Stimulated activated naive CD8-positive, alpha-beta T cell treated with anti-CD3 and anti-CD28 coated beads, Interleukin-15, amount 100 ng/mL, for 72 hours (primary cell): ENCODE measurements around the gene ASCC2.
A peak's percentile ranks its signal among the peaks of the same experiment; 100 is the strongest.

Source experiments
- ATAC-seq: fragments of 150-1000 bp; cut with Tn5 transposase; 2 replicates; pipeline ENCODE4 v1.10.0; 2021; ENCODE audit warnings: mild to moderate bottlenecking, moderate library complexity
- DNase-seq, 2 donors: peaks; one replicate each; pipeline ENCODE4 v3.0.0; 2021 to 2022
- H3K27ac Mint-ChIP-seq, 2 donors: one replicate each; pipeline ENCODE4 v1.8.0; 2022; ENCODE audit warnings: mild to moderate bottlenecking in 2 of 2, mixed read lengths in 2 of 2, moderate library complexity in 2 of 2
- H3K27me3 Mint-ChIP-seq: one replicate; pipeline ENCODE4 v1.8.0; 2022; ENCODE audit warnings: mixed read lengths
- H3K4me1 Mint-ChIP-seq: one replicate; pipeline ENCODE4 v1.8.0; 2022; ENCODE audit warnings: mild to moderate bottlenecking, mixed read lengths
- H3K4me3 Mint-ChIP-seq, 2 donors: one replicate each; pipeline ENCODE4 v1.8.0; 2022; ENCODE audit warnings: mild to moderate bottlenecking in 2 of 2, mixed read lengths in 2 of 2, moderate library complexity in 1 of 2
- H3K9me3 Mint-ChIP-seq, 2 donors: one replicate each; pipeline ENCODE4 v1.8.0; 2022; ENCODE audit warnings: mixed read lengths in 2 of 2

ASCC2 gene

DNA sequence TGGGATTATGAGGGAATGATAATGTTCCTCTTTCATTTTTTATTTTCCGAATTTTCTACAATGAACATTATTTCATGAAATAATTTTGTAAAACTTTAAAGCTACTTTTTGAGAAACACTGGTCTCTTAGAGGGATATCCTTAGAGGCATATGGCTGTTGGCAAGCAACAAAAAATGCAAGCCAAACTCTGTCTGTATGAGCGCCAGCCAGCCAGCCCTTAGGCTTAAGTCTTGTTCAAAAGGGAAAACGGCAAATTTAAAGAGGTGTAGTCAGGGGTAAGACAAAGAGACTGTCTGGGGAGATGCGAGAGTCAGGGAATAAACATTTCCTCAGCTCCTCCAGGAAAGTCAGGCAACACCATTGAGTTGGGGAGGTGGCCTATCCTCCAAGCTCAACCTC, 22.5 kb downstream of the ASCC2 start:
- peak overlapping the region; percentile 49 to 76 for H3K27ac Mint-ChIP-seq
- no peaks in the 10 kb centered on the region for H3K9me3 Mint-ChIP-seq
- H3K27me3 Mint-ChIP-seq = no peaks in the 10 kb centered on the region
- ATAC-seq (no peak), DNase-seq (no peak)
- H3K4me1 Mint-ChIP-seq = peaks cover 5% of the 10 kb centered on the region
- no peak overlapping the region for H3K4me3 Mint-ChIP-seq

DNA sequence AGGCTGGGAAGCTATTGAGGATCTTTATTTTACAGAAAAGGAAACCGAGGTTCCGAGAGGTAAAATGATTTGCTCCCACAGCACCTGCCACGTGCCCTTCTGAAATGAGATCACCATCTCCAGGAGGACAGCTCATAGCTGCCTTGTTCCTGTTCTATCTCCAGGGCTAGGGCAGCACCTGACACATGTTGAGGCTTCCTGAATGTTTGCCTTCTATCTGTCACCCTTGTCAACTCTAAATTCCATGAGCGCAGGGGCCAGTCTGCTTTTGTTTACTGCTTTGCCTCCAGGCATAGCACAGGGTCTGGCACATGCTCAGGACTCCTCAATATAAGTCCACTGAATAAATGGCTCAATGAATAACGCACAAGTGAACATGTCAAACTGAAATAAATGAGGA, 24.1 kb downstream of the ASCC2 start:
- Mint-ChIP-seq H3K27ac (no peak overlapping the region), H3K9me3 (no peaks in the 10 kb centered on the region), H3K4me1 (peaks cover 5% of the 10 kb centered on the region), H3K27me3 (no peaks in the 10 kb centered on the region), H3K4me3 (no peak overlapping the region)
- ATAC-seq = no peak
- DNase-seq = no peak

DNA sequence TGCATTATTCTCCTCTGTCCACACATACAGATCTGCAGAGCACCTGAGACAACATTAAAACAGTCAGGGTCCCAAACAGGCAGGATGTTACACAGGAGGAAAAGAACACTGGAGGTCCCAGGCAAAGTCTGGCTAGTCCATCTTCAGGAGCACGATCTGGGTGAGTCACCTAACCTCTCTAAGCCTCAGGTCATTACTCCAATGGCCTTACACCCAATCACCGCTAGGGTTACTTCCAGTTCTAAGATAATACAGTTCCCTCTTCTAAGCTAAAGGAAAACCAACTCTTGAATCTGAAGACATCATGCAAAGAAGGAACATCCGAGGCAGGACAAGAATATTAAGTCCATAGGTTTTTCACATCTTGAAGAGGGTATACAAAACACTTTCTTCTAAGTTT, 24.5 kb downstream of the ASCC2 start:
- Mint-ChIP-seq H3K9me3 (no peaks in the 10 kb centered on the region), H3K4me1 (peaks cover 1% of the 10 kb centered on the region), H3K27ac (no peak overlapping the region), H3K4me3 (no peak overlapping the region), H3K27me3 (no peaks in the 10 kb centered on the region)
- no peak for DNase-seq
- no peak for ATAC-seq

DNA sequence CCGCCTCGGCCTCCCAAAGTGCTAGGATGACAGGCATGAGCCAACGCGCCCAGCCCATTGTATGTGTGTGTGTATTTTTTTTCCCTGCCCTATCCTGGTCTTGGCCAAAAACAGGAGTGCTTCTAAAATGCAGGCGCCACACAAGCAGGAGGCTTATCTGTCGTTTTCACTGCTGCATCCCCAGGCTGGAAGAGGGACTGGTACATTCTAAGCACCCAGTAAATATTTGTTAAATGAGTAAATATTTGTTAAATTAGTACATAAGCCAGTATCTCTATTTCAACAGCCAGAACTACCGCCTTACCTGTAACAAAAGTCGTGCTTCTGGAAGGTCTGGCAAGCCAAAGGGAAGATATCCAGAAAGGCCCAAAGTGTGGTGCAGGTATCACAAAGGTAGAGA, 24.9 kb downstream of the ASCC2 start:
- no peak for ATAC-seq
- H3K9me3 Mint-ChIP-seq = no peaks in the 10 kb centered on the region
- H3K27ac Mint-ChIP-seq = no peak overlapping the region
- H3K27me3 Mint-ChIP-seq = no peaks in the 10 kb centered on the region
- no peak overlapping the region for H3K4me3 Mint-ChIP-seq
- no peaks in the 10 kb centered on the region for H3K4me1 Mint-ChIP-seq
- DNase-seq = no peak

DNA sequence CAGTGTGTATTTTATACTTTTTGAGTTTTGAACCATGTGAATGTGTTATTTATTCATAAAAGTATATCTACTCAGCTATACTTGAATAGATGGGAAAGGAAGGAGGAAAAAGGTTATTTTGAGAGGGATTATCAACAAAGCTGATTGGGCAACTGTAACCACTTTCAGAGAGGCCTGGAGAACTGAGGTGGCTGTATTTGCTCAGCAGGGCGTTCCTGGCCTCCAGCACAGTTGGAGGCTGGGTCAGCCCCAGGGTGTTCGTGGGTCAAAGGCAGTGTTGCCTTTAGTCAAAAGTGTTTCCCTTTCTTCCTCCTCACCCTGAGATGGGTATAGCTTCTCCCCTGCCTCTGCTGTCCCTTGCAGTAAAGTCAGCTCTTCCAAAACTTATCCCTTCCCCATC, 26.7 kb downstream of the ASCC2 start:
- no peak for ATAC-seq
- H3K27me3 Mint-ChIP-seq = no peaks in the 10 kb centered on the region
- H3K4me3 Mint-ChIP-seq = no peak overlapping the region
- no peaks in the 10 kb centered on the region for H3K9me3 Mint-ChIP-seq
- DNase-seq = no peak
- no peaks in the 10 kb centered on the region for H3K4me1 Mint-ChIP-seq
- peak overlapping the region in 1 of 2 donors; percentile 22 for H3K27ac Mint-ChIP-seq

DNA sequence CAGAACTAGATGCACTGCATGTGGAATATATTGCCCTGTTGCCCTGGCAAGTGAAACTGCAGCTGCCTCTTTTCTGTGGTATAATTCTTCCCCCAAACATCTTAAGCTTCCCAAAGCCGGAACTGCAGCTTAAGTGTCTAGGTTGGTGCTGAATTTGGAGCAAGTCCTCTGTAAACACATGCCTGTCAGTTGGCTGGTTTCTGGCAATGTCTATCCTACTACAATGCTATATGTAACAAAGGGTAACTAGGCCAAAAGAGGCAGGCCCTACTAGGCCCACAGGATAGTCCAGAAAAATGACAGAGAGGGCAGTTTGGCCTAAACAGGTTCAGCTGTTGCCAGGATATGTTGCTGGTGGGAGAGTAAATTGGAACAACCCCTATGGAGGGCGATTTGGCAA, 27.9 kb downstream of the ASCC2 start:
- Mint-ChIP-seq H3K4me1 (no peaks in the 10 kb centered on the region), H3K27me3 (no peaks in the 10 kb centered on the region), H3K4me3 (no peak overlapping the region), H3K27ac (no peak overlapping the region), H3K9me3 (no peaks in the 10 kb centered on the region)
- ATAC-seq (no peak), DNase-seq (no peak)

DNA sequence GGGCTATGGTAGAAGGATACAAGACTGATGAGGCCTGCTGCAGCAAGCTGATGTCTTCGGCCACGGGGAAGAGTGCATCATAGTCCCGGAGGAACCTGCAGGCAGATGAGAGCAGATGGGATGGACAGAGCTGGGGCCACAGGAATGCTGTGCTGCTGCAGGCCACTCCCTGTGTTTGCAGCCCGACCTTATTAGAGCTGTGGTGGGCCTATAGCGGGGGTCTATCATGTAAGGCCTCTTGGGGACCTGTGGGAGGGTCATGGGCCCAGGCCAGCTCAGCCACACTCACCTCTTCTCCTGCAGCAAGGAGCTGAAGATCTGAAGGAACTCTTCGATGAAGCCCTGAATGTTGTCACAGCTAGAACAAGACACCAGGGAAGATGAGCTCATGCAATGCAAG, 31.9 kb downstream of the ASCC2 start:
- Mint-ChIP-seq H3K27ac (peak overlapping the region in 1 of 2 donors; percentile 69), H3K27me3 (no peaks in the 10 kb centered on the region), H3K4me1 (no peaks in the 10 kb centered on the region), H3K9me3 (no peaks in the 10 kb centered on the region), H3K4me3 (no peak overlapping the region)
- ATAC-seq (no peak), DNase-seq (no peak)

DNA sequence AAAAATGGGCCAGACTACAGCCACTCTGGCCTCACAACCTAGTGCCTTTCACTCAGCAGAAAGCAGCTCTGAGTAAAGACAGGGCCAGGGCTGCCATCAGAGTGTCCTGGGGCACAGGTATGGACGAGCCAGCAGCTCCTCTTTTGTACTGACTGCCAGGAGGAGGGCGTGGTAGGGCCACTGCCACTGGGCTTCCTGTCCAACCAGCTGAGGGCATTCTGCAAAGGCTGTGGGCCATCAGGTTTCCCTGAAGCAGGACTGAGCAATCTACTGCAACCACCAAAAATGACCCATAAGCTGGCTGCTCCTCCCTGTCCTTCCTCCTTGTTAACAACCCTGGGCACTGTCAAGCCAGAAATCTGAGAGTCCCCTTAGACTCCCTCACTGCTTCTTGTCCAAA, 33.1 kb downstream of the ASCC2 start:
- H3K4me3 Mint-ChIP-seq = no peak overlapping the region
- H3K27me3 Mint-ChIP-seq = no peaks in the 10 kb centered on the region
- no peaks in the 10 kb centered on the region for H3K4me1 Mint-ChIP-seq
- DNase-seq = no peak
- no peak overlapping the region for H3K27ac Mint-ChIP-seq
- H3K9me3 Mint-ChIP-seq = no peaks in the 10 kb centered on the region
- ATAC-seq = no peak

DNA sequence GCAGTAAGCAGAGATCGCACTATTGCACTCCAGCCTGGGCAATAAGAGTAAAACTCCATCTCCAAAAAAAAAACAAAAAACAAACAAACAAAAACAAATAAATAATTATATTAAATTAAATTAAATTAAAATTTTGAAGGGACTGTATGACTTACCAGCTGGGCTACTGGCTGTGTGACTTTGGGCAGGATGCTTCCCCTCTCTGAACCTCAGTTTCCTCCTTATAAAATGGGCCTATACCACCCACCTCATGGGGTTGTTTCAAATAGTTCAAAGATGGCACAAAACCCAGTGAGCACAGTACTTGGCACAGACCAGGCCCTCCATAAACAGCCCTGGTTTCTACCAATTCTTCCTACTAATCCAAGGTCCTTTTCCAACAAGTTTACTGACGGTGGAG, 34.9 kb downstream of the ASCC2 start:
- H3K4me1 Mint-ChIP-seq = peaks cover 7% of the 10 kb centered on the region
- no peak overlapping the region for H3K4me3 Mint-ChIP-seq
- H3K27ac Mint-ChIP-seq = no peak overlapping the region
- ATAC-seq (no peak), DNase-seq (no peak)
- H3K9me3 Mint-ChIP-seq = no peaks in the 10 kb centered on the region
- no peaks in the 10 kb centered on the region for H3K27me3 Mint-ChIP-seq

DNA sequence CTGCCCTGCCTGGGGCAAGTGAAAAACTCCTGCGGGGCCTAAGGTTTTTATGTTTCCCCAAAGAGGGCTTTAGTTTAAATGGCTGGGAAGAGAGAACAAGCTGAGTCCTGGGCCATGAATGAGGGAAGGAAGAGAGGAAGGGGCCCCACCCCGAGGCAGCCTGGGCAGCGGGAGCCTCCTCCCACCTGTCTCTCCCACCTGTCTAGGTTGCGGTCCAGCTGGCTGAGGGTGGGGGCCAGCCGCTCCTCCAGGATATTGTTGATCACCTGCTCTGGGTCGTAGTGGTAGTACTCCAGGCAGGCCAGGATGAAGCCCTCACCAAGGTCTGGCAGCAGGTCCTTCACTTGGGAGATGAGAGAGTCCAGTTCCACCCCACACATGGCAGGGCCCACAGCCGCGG, 36.3 kb downstream of the ASCC2 start:
- peak overlapping the region; percentile 70 to 93 for H3K27ac Mint-ChIP-seq
- ATAC-seq = no peak
- H3K27me3 Mint-ChIP-seq = no peaks in the 10 kb centered on the region
- H3K4me1 Mint-ChIP-seq = peaks cover 18% of the 10 kb centered on the region
- DNase-seq = no peak
- H3K9me3 Mint-ChIP-seq = no peaks in the 10 kb centered on the region
- H3K4me3 Mint-ChIP-seq = no peak overlapping the region

DNA sequence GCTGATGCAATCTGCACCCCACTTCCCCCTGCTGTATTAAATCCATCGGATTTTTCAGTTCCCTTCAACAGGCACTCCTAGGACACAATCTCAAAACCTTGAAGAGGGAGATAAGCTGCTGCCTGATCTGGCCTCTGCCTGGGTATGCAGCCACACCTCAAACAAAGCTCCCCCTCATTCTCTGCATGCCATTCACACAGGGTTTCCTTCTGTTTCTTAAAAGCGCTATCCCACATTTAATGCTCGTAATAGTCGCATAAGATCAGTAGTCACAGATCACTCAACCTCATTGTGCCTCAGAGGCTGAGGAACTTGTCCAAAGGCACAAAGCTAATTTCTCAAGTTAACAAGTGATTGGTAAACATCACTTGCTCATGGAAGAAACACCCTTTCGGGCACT, 36.9 kb downstream of the ASCC2 start:
- no peak for DNase-seq
- no peaks in the 10 kb centered on the region for H3K27me3 Mint-ChIP-seq
- H3K4me1 Mint-ChIP-seq = peaks cover 18% of the 10 kb centered on the region
- H3K9me3 Mint-ChIP-seq = no peaks in the 10 kb centered on the region
- no peak overlapping the region for H3K4me3 Mint-ChIP-seq
- ATAC-seq = no peak
- H3K27ac Mint-ChIP-seq = peak overlapping the region in 1 of 2 donors; percentile 70

DNA sequence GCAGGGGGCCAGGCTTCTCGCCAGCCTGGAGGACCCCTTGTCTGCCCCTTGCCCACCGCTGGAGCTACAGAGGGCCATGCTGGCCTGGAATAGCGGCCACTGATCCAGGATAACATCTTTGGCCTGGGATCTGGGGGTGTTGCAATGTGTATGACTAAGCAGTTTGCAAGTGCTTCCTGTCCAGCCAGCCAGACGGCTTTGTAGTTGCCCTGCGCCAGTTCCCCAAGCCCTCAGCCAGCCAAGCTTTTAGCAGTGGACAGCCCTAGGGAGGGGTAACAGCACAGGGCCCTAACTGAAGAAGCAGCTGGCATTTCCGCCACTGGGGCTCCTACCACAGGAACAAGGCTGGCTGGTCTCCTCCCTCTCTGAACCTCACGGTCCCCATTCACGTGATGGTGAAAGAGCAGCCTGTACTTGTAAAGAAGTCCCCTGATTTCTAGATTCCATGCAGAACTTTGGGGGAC, 38.8 kb downstream of the ASCC2 start:
- no peaks in the 10 kb centered on the region for H3K27me3 Mint-ChIP-seq
- H3K4me1 Mint-ChIP-seq = peaks cover 18% of the 10 kb centered on the region
- peak overlapping the region in 1 of 2 donors; percentile 69 for H3K27ac Mint-ChIP-seq
- H3K4me3 Mint-ChIP-seq = no peak overlapping the region
- H3K9me3 Mint-ChIP-seq = no peaks in the 10 kb centered on the region
- DNase-seq (no peak), ATAC-seq (no peak)

DNA sequence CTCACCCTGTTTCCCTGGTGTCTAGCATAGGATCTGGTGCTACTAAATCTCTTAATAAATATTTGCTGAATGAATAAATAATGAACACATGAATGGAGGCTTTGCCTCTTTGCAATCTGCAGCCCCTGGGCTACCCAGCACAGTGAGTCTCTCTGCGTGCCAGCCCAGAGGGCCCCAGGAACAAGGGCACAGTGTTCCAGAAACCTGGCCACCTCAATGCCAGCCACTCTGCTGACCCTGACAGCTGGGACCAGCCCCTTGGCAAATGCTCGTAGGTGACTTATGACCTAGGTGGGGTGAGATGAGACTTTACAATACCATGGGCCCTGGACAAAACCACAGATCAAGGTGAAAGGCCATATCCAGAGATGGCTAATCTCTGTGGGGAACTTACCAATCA, 39.3 kb downstream of the ASCC2 start:
- Mint-ChIP-seq H3K9me3 (no peaks in the 10 kb centered on the region), H3K4me3 (no peak overlapping the region), H3K27ac (peak overlapping the region in 1 of 2 donors; percentile 48), H3K4me1 (peaks cover 18% of the 10 kb centered on the region), H3K27me3 (no peaks in the 10 kb centered on the region)
- DNase-seq (no peak), ATAC-seq (no peak)

DNA sequence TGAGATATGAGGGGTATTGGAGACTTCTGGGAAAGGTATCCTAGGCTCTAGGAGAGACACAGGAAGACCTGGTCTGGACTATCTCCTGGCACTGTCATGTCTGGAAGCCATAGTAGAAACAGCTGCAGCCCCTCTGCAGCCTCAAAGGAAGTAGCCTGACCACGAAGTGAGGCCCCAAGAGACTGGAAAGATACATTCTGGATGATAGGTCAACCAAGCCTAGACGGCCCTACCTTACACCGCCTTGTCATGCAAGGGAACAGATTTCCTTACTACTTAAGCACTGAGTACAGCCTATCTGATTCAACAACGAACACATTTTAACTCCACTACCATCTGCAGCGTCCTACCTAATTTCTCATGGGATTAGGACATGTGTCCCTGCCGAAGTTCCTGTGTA, 39.8 kb downstream of the ASCC2 start:
- H3K27ac Mint-ChIP-seq = peak overlapping the region; percentile 48 to 75
- peaks cover 18% of the 10 kb centered on the region for H3K4me1 Mint-ChIP-seq
- DNase-seq = no peak
- no peaks in the 10 kb centered on the region for H3K9me3 Mint-ChIP-seq
- no peak overlapping the region for H3K4me3 Mint-ChIP-seq
- no peak for ATAC-seq
- no peaks in the 10 kb centered on the region for H3K27me3 Mint-ChIP-seq

DNA sequence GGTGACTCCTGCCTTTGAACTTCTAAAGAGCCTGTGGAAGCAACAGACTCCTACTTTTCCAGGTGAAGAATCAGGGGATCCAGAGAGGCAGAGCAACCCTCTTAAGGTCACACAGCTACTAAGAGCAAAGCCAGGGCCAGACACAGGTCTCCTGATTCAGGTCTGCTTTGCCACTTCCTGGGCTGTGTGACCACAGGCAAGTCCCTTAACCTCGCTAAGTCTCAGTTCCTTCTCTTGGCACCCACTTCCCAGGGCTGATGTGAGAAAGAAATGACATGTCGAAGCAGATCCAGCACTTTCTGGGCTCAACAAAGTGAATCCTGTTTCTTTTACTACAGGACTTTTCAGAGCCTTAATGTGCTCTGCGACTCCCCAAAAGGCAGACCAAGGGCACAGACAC, 40.7 kb downstream of the ASCC2 start:
- peaks cover 18% of the 10 kb centered on the region for H3K4me1 Mint-ChIP-seq
- H3K27ac Mint-ChIP-seq = no peak overlapping the region
- ATAC-seq = no peak
- H3K9me3 Mint-ChIP-seq = no peaks in the 10 kb centered on the region
- no peak for DNase-seq
- no peaks in the 10 kb centered on the region for H3K27me3 Mint-ChIP-seq
- H3K4me3 Mint-ChIP-seq = no peak overlapping the region

DNA sequence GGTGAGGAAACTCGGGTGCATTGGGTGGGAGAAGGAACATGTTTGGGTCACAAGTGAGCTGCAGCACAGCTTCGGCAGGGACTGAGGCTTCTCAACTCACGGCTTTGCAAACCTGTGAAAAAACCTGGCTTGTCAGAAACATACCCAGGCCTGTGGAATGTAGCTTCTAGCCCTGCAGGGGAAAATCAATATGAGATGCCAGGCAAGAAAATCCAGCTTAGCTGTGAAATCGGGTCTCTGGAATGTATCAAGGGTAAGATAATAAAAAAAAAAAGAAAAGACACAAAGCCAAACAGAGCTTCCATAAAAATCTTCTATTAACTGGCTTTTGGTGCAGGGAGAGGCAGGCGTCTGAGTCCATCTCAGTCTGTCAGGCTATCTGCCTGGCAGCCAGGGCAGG, 42.4 kb downstream of the ASCC2 start:
- ATAC-seq (no peak), DNase-seq (no peak)
- H3K4me1 Mint-ChIP-seq = peaks cover 18% of the 10 kb centered on the region
- H3K9me3 Mint-ChIP-seq = no peaks in the 10 kb centered on the region
- peak overlapping the region in 1 of 2 donors; percentile 72 for H3K27ac Mint-ChIP-seq
- no peaks in the 10 kb centered on the region for H3K27me3 Mint-ChIP-seq
- no peak overlapping the region for H3K4me3 Mint-ChIP-seq

DNA sequence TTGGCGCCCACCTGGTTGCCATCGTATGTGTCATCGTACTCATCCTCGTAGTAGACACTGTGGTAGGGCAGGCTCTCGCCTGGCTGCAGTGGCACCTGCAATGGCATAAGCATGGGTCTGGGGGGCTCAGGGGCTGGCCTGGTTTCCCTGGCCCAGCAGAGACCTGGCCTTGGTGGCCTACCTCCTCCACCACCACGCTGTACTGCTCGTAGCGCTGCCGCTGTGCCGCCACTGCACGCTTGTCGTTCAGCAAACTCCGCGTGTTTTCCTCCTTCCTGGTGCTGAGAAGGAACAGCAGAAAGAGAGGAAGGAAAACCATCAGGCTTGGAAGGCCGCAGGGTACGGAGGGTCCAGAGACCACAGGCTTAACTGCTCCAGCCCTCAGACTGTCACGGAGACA, 44.7 kb downstream of the ASCC2 start:
- Mint-ChIP-seq H3K4me1 (peaks cover 13% of the 10 kb centered on the region), H3K27me3 (no peaks in the 10 kb centered on the region), H3K9me3 (no peaks in the 10 kb centered on the region), H3K4me3 (no peak overlapping the region), H3K27ac (peak overlapping the region in 1 of 2 donors; percentile 19)
- ATAC-seq (no peak), DNase-seq (no peak)
